Esophagus muscularis mucosa (tissue), 4 donors: ENCODE data around the gene PITX1. TPM values are rescaled to one million over a fixed set of nuclear protein-coding genes. Genes with fewer than 3 reads are reported as not detected.

Source experiments
- DNase-seq: peaks from one replicate; pipeline ENCODE4 v3.0.0-alpha.2; 2017; ENCODE audit errors: extremely low spot score
- H3K27ac ChIP-seq, 4 donors: fragments of 200-600 bp; sonication (generic); replicated peaks in 1 of 4; 1 replicate in 3 of 4; 2 replicates in 1 of 4; pipeline ENCODE4 v1.5.1; 2016 to 2019; ENCODE audit warnings: mild to moderate bottlenecking in 1 of 4
- H3K27me3 ChIP-seq, 4 donors: fragments of 200-600 bp; sonication (generic); one replicate each; pipeline versions ENCODE4 v1.5.1 to v1.6.0; 2016 to 2019
- H3K36me3 ChIP-seq, 4 donors: fragments of 200-600 bp; sonication (generic); one replicate each; pipeline ENCODE4 v1.5.1; 2016 to 2019
- H3K4me1 ChIP-seq, 4 donors: fragments of 200-600 bp; sonication (generic); one replicate each; pipeline ENCODE4 v1.5.1; 2016 to 2019
- H3K4me3 ChIP-seq, 4 donors: fragments of 200-600 bp; sonication (generic); 1 replicate in 2 of 4; 2 replicates in 2 of 4; pipeline ENCODE4 v1.5.1; 2016 to 2019; ENCODE audit warnings: mild to moderate bottlenecking in 4 of 4, moderate library complexity in 1 of 4
- H3K9me3 ChIP-seq, 4 donors: fragments of 200-600 bp; sonication (generic); 1 replicate in 3 of 4; 2 replicates in 1 of 4; pipeline ENCODE4 v1.5.1; 2016 to 2019
- CTCF ChIP-seq, 3 experiments: fragments of 200-600 bp in 2 of 3; fragments of 450-650 bp in 1 of 3; sonication (generic) in 2 of 3; IDR thresholded peaks; one replicate each; pipeline ENCODE4 v1.5.1; 2017 to 2019; ENCODE audit warnings: antibody characterized with exemption in 3 of 3, mild to moderate bottlenecking in 2 of 3, moderate library complexity in 1 of 3
- EP300 ChIP-seq: sonication (generic); formaldehyde crosslinking; IDR thresholded peaks from one replicate; pipeline ENCODE4 v1.6.1; 2017; ENCODE audit warnings: antibody characterized with exemption
- POLR2A ChIP-seq: fragments of 450-650 bp; IDR thresholded peaks from one replicate; pipeline ENCODE4 v1.6.1; 2017; ENCODE audit warnings: antibody characterized with exemption, moderate library complexity, mild to moderate bottlenecking, low read depth
- POLR2AphosphoS5 ChIP-seq, 2 donors: sonication (generic); formaldehyde crosslinking; IDR thresholded peaks; one replicate each; pipeline ENCODE4 v1.6.1; 2017; ENCODE audit warnings: antibody characterized with exemption in 2 of 2
- WGBS: methylation state at CpG from one replicate; pipeline ENCODE4 v1.1.5; 2018; 5-methylcytosine and 5-hydroxymethylcytosine counted together
- intact Hi-C: fragments of 100-400 bp; cut with DNase I; formaldehyde crosslinking; loops from one replicate; pipeline ENCODE4 v1.15.1; 2023
- total RNA-seq, 4 donors: library from RNA; depleted of rRNA; stranded (reverse); fragments of >200 nt; gene quantifications; one replicate each; pipeline versions ENCODE4 v1.1.0 to v1.2.1, GENCODE V29; 2016

Gene PITX1
- total RNA-seq, 4 donors from 2014 or later, result 3.7 to 8.7 (median 6.2) TPM

- no peak overlapping the region for H3K27ac ChIP-seq
- WGBS, result 41% methylated on average over 11 of the region's 11 CpGs
- TF ChIP-seq CTCF (IDR thresholded peaks at IDR 0.05), result no peak
- TF ChIP-seq EP300, result no peak
- peaks cover 31 to 50% (median 47%) of the 10 kb centered on the region in 4 donors for H3K4me1 ChIP-seq
- H3K4me3 ChIP-seq, result peak overlapping the region in 1 of 4 donors; percentile 0
- no peaks in the 10 kb centered on the region for H3K36me3 ChIP-seq
- intact Hi-C loops, result no loop called here
- no peaks in the 10 kb centered on the region for H3K9me3 ChIP-seq
- DNase-seq, result no peak
- H3K27me3 ChIP-seq, result peaks cover 24 to 100% (median 61%) of the 10 kb centered on the region in 4 donors
Observed at GRCh38 chr5:135037519-135038204, 3.6 kb upstream of the PITX1 start.

DNA sequence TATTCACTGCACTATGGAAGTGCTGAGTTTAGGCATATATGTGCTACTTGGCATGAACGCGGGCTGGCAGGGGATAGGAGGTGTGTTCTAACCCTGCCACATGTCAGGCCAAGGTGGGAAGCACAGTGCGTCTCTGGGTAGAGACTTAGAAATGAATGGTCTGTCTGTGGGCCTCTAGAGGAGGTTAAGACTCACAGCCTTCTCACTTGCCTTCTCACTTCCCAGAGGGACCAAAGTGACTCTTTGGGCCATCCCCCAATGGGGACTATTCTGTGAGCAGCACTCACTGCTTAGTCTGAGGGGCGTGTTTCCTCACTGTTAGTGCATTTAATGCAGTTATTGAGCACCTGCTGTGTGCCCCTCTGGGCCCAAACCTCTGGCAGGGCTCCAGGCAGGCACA lies 2.4 kb upstream of the PITX1 start:
- Histone ChIP-seq H3K4me1 (peaks cover 33 to 60% (median 59%) of the 10 kb centered on the region in 4 donors), H3K27me3 (peaks cover 32 to 100% (median 71%) of the 10 kb centered on the region in 4 donors), H3K9me3 (no peaks in the 10 kb centered on the region), H3K4me3 (no peak overlapping the region), H3K36me3 (no peaks in the 10 kb centered on the region), H3K27ac (no peak overlapping the region)
- TF ChIP-seq CTCF (IDR thresholded peaks at IDR 0.05) (no peak), POLR2AphosphoS5 (IDR thresholded peaks at IDR 0.05) (no peak), EP300 (no peak), POLR2A (no peak)
- 90% methylated on average over 3 of the region's 4 CpGs for WGBS
- intact Hi-C loops, result no loop called here
- no peak for DNase-seq

DNA sequence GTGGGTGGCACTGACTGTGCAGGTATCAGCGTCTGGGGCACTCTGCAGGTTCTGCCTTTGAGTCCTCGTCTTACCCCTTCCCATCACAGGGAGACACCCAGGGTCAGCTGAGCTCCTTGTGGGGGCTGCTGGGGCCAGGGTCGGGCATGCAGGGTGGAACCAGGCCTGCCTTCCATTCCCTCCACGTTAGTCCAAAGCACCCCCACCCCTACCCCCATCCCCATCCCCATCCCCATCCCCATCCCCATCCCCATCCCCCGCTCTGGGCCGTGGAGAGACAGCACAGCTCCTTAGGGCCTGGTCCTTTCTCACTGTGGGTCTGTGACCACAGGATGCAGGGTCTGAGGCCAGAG lies 1.6 kb upstream of the PITX1 start:
- no peak for TF ChIP-seq POLR2A
- TF ChIP-seq POLR2AphosphoS5 (IDR thresholded peaks at IDR 0.05), result no peak
- TF ChIP-seq CTCF (IDR thresholded peaks at IDR 0.05), result no peak
- TF ChIP-seq EP300, result no peak
- no peak for DNase-seq
- Histone ChIP-seq H3K4me1 (peaks cover 40 to 65% (median 64%) of the 10 kb centered on the region in 4 donors), H3K4me3 (no peak overlapping the region), H3K9me3 (no peaks in the 10 kb centered on the region), H3K36me3 (no peaks in the 10 kb centered on the region), H3K27ac (no peak overlapping the region), H3K27me3 (peaks cover 40 to 100% (median 75%) of the 10 kb centered on the region in 4 donors)
- intact Hi-C loops, result no loop called here
- 78% methylated on average over 5 of the region's 6 CpGs for WGBS

- intact Hi-C loops, result no loop called here
- H3K4me1 ChIP-seq, result peaks cover 45 to 65% (median 64%) of the 10 kb centered on the region in 4 donors
- TF ChIP-seq POLR2AphosphoS5 (IDR thresholded peaks at IDR 0.05), result no peak
- TF ChIP-seq EP300, result no peak
- TF ChIP-seq CTCF (IDR thresholded peaks at IDR 0.05), result no peak
- TF ChIP-seq POLR2A, result no peak
Observed at GRCh38 chr5:135034963-135035677, 1.1 kb upstream of the PITX1 start.

More at GRCh38 chr5:135034963-135035677, 1.1 kb upstream of the PITX1 start:
- H3K36me3 ChIP-seq, result no peaks in the 10 kb centered on the region
- H3K4me3 ChIP-seq, result peak overlapping the region; percentile 59 to 71 (median 62)
- peak overlapping the region; percentile 70 to 83 (median 72) for H3K27ac ChIP-seq
- no peak for DNase-seq
- H3K9me3 ChIP-seq, result no peaks in the 10 kb centered on the region
- 80% methylated on average over 8 of the region's 14 CpGs for WGBS
- peaks cover 41 to 100% (median 76%) of the 10 kb centered on the region in 4 donors for H3K27me3 ChIP-seq
